ENCODE data around the gene PET100. TPM values are rescaled to one million over a fixed set of nuclear protein-coding genes. Genes with fewer than 3 reads are reported as not detected.

PET100 gene
- total RNA-seq, 1 donor from 2014 or later = 139 TPM

- Mint-ChIP-seq H3K9me3 (no peaks in the 10 kb centered on the region), H3K36me3 (peaks cover 4% of the 10 kb centered on the region), H3K27me3 (ENCODE audit: low read depth) (peaks cover 41% of the 10 kb centered on the region), H3K4me1 (peaks cover 11% of the 10 kb centered on the region), H3K4me3 (peak overlapping the region; percentile 78), H3K27ac (peak overlapping the region; percentile 66)
- no peak for TF ChIP-seq CTCF (IDR thresholded peaks at IDR 0.05; ENCODE audit: unreplicated experiment)
- DNase-seq (ENCODE audit: low spot score in 2 of 2, unreplicated experiment in 2 of 2) = no peak
Observed at GRCh38 chr19:7596211-7596937, 33.2 kb upstream of the PET100 start.

GRCh38 chr19:7597689-7598088 lies 31.9 kb upstream of the PET100 start:
- no peak for DNase-seq (ENCODE audit: low spot score in 2 of 2, unreplicated experiment in 2 of 2)
- Mint-ChIP-seq H3K4me1 (peaks cover 18% of the 10 kb centered on the region), H3K4me3 (peak overlapping the region; percentile 78), H3K9me3 (no peaks in the 10 kb centered on the region), H3K36me3 (peaks cover 4% of the 10 kb centered on the region), H3K27me3 (ENCODE audit: low read depth) (peaks cover 40% of the 10 kb centered on the region), H3K27ac (no peak overlapping the region)
- TF ChIP-seq CTCF (IDR thresholded peaks at IDR 0.05; ENCODE audit: unreplicated experiment) = no peak

GRCh38 chr19:7598180-7598579 lies 31.4 kb upstream of the PET100 start:
- TF ChIP-seq CTCF (IDR thresholded peaks at IDR 0.05; ENCODE audit: unreplicated experiment) = no peak
- Mint-ChIP-seq H3K27ac (no peak overlapping the region), H3K9me3 (no peaks in the 10 kb centered on the region), H3K36me3 (peaks cover 4% of the 10 kb centered on the region), H3K4me3 (peak overlapping the region; percentile 78), H3K4me1 (peaks cover 21% of the 10 kb centered on the region), H3K27me3 (ENCODE audit: low read depth) (peaks cover 39% of the 10 kb centered on the region)
- DNase-seq (ENCODE audit: low spot score in 2 of 2, unreplicated experiment in 2 of 2) = no peak

- no peak for DNase-seq (ENCODE audit: low spot score in 2 of 2, unreplicated experiment in 2 of 2)
- Mint-ChIP-seq H3K27me3 (ENCODE audit: low read depth) (peaks cover 23% of the 10 kb centered on the region), H3K27ac (no peak overlapping the region), H3K4me1 (peaks cover 16% of the 10 kb centered on the region), H3K9me3 (no peaks in the 10 kb centered on the region), H3K36me3 (peaks cover 4% of the 10 kb centered on the region), H3K4me3 (no peak overlapping the region)
- TF ChIP-seq CTCF (IDR thresholded peaks at IDR 0.05; ENCODE audit: unreplicated experiment) = no peak
Observed at GRCh38 chr19:7600721-7601120, 28.9 kb upstream of the PET100 start.

- H3K27ac Mint-ChIP-seq = no peak overlapping the region
- H3K27me3 Mint-ChIP-seq (ENCODE audit: low read depth) = peaks cover 16% of the 10 kb centered on the region
- H3K36me3 Mint-ChIP-seq = peaks cover 6% of the 10 kb centered on the region
- no peak overlapping the region for H3K4me3 Mint-ChIP-seq
- no peak for TF ChIP-seq CTCF (IDR thresholded peaks at IDR 0.05; ENCODE audit: unreplicated experiment)
- peaks cover 13% of the 10 kb centered on the region for H3K4me1 Mint-ChIP-seq
- DNase-seq (ENCODE audit: low spot score in 2 of 2, unreplicated experiment in 2 of 2) = no peak
- no peaks in the 10 kb centered on the region for H3K9me3 Mint-ChIP-seq
Observed at GRCh38 chr19:7602240-7602934, 27.2 kb upstream of the PET100 start.
